Gastroesophageal sphincter (tissue), 3 donors: Measurements from ENCODE around the gene SUCLG2.

Experiments used
- EP300 ChIP-seq: sonication (generic); formaldehyde crosslinking; IDR thresholded peaks from one replicate; pipeline ENCODE4 v1.6.1; 2017; ENCODE audit warnings: antibody characterized with exemption, mild to moderate bottlenecking
- POLR2A ChIP-seq, 2 donors: fragments of 450-650 bp; IDR thresholded peaks; one replicate each; pipeline ENCODE4 v1.6.1; 2017; ENCODE audit warnings: antibody characterized with exemption in 2 of 2, mild to moderate bottlenecking in 2 of 2, moderate library complexity in 1 of 2
- POLR2AphosphoS5 ChIP-seq: sonication (generic); formaldehyde crosslinking; IDR thresholded peaks from one replicate; pipeline ENCODE4 v1.6.1; 2017; ENCODE audit warnings: antibody characterized with exemption
- TF ChIP-seq, protein P1 (sequence below), 4 experiments: fragments of 200-600 bp in 2 of 4; fragments of 450-650 bp in 2 of 4; sonication (generic) in 1 of 4; IDR thresholded peaks; one replicate each; pipeline ENCODE4 v1.5.1; 2017 to 2019; ENCODE audit warnings: antibody characterized with exemption in 4 of 4, mild to moderate bottlenecking in 2 of 4, moderate library complexity in 2 of 4

DNA sequence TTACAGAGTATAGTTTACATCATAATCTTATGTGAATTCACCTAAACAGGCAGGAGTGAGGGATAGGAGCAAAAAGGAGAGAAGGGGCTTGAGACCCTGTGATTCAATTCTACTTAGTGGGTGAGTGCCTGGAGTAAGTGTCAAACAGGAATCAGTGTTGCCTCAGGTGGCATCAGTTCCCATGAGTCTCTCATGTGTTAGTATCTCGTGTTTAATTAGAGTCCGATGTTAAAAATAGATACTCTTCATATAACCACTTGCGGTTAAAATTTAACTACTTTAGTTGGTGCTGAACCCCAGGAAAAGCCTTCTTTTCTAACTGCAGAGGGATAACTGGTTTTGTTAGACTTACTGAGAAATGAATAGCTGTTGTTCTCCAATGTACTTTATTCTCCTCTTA lies 251.5 kb downstream of the SUCLG2 start:
- TF ChIP-seq, protein P1, sequence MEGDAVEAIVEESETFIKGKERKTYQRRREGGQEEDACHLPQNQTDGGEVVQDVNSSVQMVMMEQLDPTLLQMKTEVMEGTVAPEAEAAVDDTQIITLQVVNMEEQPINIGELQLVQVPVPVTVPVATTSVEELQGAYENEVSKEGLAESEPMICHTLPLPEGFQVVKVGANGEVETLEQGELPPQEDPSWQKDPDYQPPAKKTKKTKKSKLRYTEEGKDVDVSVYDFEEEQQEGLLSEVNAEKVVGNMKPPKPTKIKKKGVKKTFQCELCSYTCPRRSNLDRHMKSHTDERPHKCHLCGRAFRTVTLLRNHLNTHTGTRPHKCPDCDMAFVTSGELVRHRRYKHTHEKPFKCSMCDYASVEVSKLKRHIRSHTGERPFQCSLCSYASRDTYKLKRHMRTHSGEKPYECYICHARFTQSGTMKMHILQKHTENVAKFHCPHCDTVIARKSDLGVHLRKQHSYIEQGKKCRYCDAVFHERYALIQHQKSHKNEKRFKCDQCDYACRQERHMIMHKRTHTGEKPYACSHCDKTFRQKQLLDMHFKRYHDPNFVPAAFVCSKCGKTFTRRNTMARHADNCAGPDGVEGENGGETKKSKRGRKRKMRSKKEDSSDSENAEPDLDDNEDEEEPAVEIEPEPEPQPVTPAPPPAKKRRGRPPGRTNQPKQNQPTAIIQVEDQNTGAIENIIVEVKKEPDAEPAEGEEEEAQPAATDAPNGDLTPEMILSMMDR (IDR thresholded peaks at IDR 0.05), result no peak
- no peak for TF ChIP-seq POLR2A (IDR thresholded peaks at IDR 0.05)
- no peak for TF ChIP-seq EP300
- TF ChIP-seq POLR2AphosphoS5, result no peak
